Cardiac septum (tissue), 1 donor: Measurements from ENCODE around the gene KLF2. TPM values are rescaled to one million over a fixed set of nuclear protein-coding genes. Genes with fewer than 3 reads are reported as not detected.

Experiments
- DNase-seq: peaks from one replicate; pipeline ENCODE4 v3.0.0-alpha.2; 2020; ENCODE audit warnings: low spot score
- intact Hi-C: fragments of 100-400 bp; cut with DNase I; formaldehyde crosslinking; loops from one replicate; pipeline ENCODE4 v1.14.0; 2022
- total RNA-seq: library from RNA; stranded (reverse); fragmentation: NEBNext Ultra II Directional; extraction: Animal tissue kit (Norgen Biotek cat#: 25700); gene quantifications from one replicate; pipeline ENCODE4 v1.2.1, GENCODE V29; 2021
- donor health status: DM: no; HTN: no; CAD: no.

The KLF2 gene
- total RNA-seq, 1 donor from 2014 or later = 44.6 TPM

DNA sequence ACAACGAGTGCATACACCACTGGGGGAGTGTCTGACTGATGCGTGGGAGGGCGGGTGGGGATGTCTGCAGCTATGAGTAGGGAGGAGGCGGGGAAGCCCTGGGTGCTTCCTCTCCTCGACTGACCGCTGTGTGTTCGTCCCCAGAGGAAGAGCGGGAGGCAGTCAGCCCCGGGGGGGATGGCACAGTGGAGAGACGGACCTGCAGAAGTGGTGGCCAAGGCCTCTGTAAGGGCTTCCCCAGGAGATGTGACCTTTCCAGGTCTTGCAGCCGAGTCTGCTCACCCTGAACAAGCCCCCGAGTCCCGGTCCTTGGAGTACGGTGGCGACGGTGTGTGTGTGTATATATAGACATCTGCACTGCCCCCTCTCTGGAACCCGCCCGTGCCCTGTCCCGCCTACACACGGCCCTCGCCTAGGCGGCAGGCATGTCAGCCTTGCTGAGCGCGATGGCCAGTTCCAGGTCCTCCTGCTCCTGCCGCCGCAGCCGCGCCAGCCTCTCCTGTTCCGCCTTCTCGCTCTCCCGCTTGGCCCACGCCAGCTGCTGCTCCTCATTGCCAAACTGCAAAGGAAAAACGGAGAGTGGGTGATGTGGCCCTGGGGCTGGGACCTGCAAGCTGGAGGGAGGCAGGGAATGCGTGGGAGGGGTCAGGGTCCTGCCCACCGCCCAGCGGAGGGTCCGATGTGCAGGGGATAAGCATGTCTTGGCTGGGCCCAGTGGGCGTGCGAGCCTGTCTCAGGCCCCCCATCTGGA is 30.8 kb downstream of the KLF2 start:
- DNase-seq = peak; percentile 80
- intact Hi-C loops = no loop called here

DNA sequence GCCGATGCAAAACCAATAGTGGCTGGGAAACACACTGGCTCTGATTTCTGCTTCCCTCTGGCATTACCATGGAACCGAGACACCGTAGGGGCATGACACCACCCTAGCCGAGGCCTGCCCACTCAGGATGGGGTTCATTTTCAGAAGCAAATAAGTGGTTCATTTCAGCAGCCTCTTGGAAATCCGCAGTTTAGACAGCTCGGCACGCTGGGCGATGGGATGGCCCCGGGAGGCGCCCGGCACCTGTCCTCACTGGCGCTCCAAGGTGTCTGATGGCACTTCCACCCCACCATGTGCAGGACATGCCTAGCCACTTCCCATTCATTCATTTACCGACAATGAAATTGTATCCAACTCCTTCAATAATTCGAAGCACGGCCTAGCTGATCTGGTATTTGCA is 33.8 kb downstream of the KLF2 start:
- no peak for DNase-seq
- intact Hi-C loops = no loop called here

DNA sequence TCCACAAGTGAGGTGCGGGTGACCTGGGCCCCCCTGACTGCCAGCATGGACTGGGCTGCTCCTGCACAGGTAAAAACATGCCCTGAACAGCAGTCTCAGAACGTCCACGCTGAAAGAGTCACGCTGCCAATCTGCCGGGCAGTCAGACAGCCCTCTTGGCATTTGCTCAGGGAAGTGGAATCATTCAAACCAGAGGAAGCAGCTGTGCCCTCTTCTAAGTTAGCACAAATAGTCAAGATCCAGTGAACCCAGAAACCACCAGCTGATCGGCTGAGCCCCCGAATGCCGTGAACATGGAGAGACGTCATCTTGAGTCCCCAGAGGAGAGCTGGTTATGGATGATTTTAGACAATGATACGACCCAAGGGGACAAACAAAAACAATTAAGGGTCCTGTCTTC is 34.4 kb downstream of the KLF2 start:
- no peak for DNase-seq
- intact Hi-C loops = no loop called here

DNA sequence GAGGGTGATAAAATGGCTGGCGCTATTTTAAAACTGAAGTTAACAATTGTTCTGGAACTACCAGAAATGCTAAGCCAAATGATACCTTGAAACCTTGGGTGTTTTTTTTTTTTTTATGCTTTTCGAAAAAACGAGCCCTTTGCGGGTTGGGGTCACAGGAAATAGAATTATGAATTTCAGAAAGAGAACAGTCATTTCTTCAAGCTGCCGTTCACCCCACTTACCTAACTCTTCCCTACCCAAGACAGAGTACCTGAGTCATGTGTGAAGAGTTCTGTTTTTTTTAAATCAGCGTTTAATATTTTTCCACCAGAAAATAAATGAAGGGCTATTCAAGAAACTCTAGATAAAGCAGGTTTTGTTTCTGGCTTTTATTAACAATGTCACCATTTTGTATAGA is 35.3 kb downstream of the KLF2 start:
- intact Hi-C loops = no loop called here
- no peak for DNase-seq

DNA sequence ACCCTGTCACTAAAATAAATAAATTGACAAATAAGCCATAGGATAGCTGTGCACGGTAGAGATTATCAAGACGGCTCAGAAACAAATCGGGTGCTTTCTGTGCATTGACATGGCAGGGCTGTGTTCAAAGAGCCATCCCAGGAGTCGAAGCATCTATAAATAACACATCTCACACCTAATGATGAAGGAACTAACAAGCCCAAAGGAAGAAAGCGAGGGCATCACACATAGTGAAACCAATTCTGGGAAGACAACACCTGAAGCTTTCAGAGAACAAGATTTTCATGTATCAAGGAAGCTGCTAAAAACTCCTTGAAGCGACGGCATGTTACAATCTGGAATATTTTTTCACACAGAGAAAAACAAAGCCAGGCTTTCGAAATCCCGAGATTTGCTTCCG is 36.1 kb downstream of the KLF2 start:
- intact Hi-C loops = no loop called here
- no peak for DNase-seq

DNA sequence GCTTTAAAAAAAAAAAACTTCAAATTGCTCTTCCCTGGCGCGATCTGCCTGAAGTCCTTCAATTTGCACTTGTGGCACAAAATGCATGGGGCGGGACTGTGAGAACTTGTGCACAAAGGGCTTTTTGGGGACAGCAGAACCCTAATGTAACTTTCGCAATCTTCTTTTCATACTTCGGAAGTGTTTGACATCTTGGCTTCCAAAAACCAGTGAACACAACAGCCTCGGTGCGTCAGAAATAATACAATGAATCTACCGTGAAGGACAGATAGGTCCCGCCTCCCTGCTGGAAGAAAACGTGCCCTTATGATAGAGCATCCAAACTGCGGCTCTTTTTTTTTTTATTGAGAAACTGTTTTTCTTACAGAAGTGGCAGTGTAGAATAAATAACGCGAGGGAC is 36.6 kb downstream of the KLF2 start:
- DNase-seq = no peak
- intact Hi-C loops = no loop called here

DNA sequence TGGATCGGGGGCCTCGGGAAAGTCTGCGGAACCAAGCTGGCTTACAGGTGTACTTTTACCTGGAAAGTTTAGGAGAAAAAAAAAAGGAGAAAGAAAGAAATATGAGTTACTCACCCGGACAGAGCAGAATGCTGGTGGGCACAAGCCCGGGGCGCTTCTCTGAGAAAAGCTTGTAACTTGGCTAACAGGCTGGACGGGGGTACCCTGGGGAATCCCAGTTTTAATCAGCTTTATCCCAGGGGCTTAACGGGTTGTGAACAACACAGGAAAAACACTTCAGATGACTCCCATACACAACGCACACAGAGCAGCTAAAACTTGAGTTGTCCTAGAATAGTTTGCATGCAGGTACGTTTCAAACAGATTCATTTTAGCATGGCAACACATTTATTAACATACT is 37.3 kb downstream of the KLF2 start:
- DNase-seq = no peak
- intact Hi-C loops = no loop called here

DNA sequence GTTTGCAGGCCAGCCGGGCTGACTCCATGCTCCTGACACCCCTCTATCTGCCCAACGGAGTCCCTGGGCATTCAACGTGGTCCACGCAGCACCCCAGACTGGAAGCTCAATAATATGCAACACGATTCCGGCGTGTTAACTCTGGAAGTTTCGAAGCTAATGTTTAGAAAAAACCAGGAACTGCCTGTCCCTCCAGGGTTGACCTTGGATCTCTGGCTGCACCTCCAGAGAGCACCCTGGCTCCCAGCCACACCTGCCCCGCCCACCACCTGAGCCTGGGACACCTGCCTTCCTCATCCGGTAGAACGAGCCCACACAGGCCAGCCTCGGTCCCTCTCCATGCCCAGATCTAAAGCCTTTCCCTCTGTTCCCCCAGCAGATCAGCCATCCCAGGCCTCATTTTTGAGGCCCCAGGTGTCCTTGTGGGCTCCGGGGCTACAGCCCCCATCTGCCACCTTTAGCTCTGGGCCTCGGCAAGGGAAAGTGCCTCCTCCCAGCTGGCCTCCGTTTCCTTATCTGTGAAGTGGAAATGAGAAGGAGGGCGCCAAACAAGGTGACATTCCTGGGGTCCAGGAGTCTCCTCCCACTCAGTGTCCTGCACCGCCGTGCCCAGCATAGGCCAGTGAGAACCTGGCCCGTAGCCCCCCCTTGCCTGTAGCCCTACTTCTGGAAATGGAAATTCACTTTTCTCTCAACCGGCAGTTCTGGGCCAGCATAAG is 38.7 kb downstream of the KLF2 start:
- intact Hi-C loops = no loop called here
- DNase-seq = no peak

DNA sequence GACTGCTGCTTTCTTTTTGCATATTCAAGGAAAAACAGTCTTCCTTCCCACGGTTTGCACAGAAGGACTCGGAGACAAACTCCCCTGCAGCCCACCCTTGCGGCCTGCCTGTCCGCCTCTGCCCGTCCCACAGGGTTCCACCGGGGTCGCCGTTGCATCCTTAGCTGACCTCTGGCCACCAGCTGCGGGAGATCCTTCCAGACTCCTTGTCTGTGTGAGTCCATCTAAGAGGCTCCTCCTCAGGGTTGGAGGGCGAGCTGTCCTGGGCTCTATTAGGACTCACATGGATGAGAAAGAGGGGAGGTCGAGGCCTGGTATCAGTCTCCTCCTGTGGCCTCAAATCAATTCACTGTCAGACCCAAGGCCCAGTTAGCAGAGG is 39.2 kb downstream of the KLF2 start:
- no peak for DNase-seq
- intact Hi-C loops = no loop called here

DNA sequence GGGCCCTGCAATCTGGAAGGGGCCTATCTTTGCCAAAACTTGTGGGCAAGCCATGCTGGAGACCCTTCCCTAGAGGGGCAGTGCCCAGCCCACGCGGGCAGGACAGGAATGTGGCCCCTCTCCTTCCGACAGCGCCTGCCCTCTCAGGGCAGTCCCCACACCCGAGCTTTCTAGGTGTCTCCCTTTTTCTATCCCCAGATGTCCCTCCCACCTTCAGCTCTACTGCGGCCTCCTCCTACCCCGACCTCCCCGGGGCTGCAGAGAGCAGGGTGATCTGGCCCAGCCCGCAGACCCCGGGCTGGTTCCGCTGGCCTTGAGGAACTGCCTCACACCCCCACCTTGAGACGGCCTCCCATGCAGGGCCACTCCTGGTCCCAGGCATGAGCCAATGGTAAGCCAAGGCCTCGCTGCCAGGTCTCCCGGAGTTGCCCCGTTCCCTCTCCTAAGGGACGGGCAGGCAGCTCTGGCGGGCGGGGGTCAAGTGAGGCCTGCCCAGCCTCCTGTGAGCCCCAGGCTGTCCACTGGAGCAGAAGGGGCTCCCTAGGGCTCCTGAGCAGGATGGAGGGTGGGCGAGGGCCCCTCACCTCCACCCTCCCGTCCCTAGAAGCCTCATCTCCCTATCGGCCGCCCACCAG is 39.7 kb downstream of the KLF2 start:
- intact Hi-C loops = no loop called here
- DNase-seq = no peak

DNA sequence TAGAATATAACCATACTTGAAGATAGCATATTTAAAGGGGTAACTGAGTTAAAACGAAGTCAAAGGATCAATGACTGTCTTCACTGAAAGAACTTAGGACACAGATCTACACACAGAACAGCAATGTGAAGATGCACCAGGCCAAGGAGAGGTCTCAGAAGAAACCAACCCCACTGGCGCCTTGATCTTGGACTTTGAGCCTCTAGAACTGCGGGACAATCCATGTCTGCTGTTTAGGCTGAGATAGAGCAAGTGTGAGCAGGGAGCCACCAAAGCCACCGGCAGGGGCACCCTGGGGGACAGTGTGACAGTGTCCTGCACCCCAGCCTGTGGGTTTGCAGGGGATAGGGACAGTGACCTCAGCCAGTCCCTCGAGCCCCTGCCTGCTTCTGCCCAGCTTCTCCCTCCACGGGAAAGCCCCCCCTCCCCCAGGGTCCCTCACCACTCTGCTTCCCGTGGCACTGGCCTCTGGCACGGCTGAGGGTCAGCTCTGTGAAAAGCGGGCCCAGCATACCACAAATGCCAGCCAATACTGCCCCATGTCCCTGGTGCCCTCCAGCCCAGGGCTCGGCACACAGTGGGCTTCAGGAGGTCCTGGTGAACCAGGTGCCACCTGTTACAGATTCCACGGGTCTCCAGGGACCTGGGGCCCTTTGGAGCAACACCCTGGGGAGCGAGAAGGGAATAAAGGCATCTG is 40.8 kb downstream of the KLF2 start:
- intact Hi-C loops = no loop called here

DNA sequence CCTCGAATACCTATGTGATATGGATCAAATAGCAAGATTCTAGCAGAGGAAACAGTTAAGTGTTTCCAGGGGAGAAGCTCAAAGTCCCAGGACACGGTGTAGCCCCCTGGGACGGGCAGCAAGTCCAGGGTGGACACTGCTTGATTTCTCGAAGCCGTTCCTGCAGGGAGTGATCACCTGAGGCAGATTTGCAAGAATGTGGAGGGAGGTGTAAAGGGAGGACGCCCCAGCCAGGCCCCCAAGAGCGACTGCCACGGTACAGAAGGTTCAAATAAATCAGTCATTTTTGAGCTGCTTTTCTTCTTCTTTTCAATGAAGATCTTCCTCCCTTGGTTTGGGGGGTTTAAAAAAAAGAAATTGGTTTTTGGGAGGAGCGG is 41.4 kb downstream of the KLF2 start:
- intact Hi-C loops = no loop called here
- DNase-seq = no peak

More for the DNA sequence above, 40.8 kb downstream of the KLF2 start:
- DNase-seq = no peak

DNA sequence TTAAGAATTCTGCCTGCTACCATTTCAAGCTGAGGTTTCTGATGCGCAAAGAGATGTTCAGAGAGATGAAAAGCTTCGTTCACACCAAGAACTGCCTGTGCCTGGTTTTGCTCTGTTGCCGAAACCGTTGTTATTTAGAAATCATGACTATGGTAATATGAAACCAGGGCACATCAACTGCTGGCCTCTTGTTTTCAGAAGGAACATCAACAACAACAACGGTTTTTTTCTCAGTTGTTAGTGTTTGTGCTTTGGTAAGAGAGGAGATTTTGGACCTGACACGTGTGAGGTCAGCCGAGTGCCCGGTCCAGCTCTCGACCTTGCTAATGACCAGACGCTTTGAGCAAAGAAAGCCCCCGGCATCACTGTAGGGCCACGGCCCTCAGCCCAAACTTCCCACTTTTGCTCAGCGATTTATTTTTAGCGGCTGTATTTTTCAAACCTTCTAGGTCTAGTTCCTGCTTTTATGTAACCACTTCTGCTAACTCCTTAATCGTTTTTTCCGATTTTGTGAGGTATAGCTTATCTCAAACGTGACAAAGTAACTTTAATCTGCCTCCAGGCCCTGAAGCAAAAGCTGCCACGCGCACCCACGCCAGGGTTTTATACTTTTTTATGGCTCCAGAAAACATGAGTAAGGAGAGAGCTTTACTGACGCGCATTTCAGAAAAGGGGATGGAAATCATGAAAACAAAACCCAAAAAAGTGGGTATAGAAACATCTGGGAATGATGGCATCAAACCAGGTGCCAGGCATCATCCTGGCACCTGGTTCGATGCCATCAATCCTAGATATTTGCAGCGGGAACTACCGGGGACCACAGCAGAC is 42.0 kb downstream of the KLF2 start:
- intact Hi-C loops = no loop called here
- no peak for DNase-seq

DNA sequence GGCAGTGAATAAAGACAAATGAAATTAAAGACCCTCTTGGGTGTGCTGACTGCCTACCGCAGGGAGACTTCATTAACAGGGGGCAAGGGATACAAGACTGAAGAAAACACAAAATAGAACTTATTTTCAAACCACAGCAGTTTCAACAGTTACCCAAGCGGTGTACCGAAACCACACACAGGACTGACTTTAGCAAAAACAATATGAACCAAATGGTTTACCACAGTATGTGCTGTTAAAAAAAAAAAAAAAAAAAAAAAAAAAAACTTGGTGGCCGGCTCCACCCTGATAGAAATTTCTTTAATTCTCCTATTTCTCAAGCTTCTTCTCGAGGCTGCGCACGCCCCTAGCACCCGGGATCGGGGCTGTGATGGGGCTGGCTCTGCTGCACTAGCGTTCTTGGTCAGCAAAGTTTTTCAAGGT is 42.6 kb downstream of the KLF2 start:
- no peak for DNase-seq
- intact Hi-C loops = no loop called here

DNA sequence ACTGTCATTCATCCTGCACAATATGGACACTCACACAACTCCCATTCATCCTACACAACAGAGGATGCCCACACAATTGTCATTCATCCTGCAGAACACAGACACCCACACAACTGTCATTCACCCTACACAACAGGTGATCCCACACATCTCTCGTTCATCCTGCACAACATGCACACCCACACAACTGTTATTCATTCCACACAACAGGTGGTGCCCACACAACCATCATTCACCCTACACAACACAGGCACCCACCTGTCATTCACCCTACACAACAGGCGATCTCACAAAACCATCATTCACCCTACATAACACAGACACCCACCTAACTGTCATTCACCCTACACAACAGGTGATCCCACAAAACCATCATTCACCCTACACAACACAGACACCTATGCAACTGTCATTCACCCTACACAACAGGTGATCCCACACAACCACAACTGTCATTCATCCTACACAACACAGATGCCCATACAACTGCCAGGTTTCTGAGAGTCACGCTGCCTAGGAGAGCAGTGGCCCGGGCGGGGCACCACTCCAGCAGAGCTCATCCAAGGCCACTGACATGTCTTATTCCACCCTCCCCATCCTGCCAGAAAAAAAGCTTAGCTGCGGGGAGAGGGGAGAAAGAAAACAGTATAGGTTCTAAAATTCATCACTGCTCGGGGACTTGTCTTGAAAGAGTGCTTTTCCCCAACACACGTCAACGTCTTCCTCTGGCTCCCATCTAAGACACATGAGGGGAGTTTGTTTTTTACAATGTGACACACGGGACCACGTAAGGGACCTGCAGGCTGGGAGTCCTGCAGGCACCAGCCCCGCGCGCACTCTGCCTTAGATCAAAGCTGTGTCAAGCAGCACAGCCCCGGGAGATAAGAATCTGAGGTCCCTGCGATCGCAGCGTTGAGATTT is 44.0 kb downstream of the KLF2 start:
- intact Hi-C loops = no loop called here
- no peak for DNase-seq

DNA sequence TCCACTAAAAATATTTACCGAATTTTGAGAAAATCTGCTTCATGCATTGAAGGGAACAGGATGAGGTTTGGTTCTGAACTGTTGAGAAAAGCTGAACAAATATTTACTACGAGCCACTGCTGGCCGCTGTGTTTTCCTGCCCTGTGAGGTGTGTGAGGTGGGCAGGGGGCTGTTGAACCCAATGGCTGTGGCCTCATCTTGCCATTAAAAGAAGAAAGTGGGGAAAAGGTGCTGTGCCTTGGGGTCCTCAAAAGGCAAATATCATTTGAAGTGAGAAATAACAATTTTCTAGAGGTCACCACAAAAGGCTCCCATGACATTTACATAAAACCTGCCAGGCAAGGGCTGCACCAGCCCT is 44.7 kb downstream of the KLF2 start:
- DNase-seq = no peak
- intact Hi-C loops = no loop called here

DNA sequence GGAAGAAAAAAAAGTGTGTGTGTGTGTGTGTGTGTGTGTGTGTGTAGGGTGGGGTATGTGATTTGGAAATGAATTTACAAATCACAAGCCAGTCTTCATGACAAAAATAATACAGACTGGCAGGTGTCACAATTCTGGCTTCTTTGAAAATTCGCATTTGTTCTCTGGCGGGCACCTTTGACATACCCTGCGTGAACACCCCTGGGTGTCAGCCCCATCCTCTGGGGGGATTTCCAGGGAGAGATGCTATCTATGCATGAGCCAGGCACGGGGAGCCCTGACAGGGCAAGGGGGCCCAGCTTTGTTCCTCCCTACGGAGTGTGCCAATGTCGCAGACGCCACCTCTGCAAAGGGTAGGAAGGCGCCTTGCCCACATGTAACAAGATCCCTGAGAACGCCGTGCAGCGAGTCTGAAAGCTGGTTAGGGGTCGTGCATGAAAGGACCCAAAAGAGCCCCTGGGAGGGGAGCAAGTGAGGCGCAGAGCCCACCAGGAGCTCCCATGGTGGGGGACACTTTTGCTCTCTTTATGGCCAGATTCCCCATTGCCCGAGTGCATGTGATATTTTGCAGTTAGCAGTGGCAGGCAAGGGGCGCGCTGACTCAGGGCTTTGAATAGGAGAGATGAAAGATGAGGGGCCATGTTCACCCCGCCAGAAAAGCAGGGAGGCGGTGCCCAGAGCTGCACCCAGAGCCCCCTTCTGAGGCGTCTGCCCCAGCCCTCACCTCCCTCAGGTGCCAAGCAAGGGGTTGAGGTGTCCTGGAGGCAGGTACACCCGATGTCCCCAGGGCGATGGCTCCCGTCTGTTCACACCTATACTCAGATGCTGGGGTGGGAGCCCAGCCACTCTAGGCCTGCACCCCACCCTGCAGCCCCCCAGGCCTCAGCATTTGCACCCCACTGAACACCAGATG is 45.3 kb downstream of the KLF2 start:
- intact Hi-C loops = no loop called here
- no peak for DNase-seq
